B cell (primary cell): ENCODE data around the gene COBLL1. TPM values are rescaled to one million over a fixed set of nuclear protein-coding genes. Genes with fewer than 3 reads are reported as not detected.

ENCODE experiments used
- ATAC-seq: fragments of 200-7000 bp; cut with Tn5 transposase; one replicate; pipeline ENCODE4 v1.10.0; 2021; ENCODE audit warnings: low read depth, mild to moderate bottlenecking, moderate number of reproducible peaks, moderate library complexity
- CTCF ChIA-PET: fragments of 350-600 bp; sonication (Branson Sonifier 250); formaldehyde crosslinking; loops from one replicate; lab custom pipeline; 2021; ENCODE audit warnings: antibody characterized with exemption, inconsistent platforms; lab: Charles Lee
- POLR2A ChIA-PET: fragments of 350-600 bp; sonication (Branson Sonifier 250); formaldehyde crosslinking; loops from one replicate; lab custom pipeline; 2021; ENCODE audit warnings: antibody characterized with exemption; lab: Charles Lee
- DNase-seq: peaks from one replicate; pipeline ENCODE4 v3.0.0; 2013
- H2AFZ ChIP-seq: 2 replicates; pipeline ENCODE4 v1.6.1; 2012; ENCODE audit warnings: mild to moderate bottlenecking, low read depth, low read length; ENCODE audit not compliant: insufficient read depth, poor library complexity, severe bottlenecking
- H3K27ac ChIP-seq, 2 donors: 1 replicate in 1 of 2; 2 replicates in 1 of 2; pipeline ENCODE4 v1.5.1; 2012 to 2013; ENCODE audit warnings: low read length in 2 of 2, mild to moderate bottlenecking in 2 of 2, moderate library complexity in 1 of 2
- H3K27me3 ChIP-seq, 4 experiments: fragments of 200-600 bp in 1 of 4; sonication (generic) in 1 of 4; replicated peaks in 1 of 4; 1 replicate in 2 of 4; 2 replicates in 2 of 4; pipeline versions ENCODE4 v1.6.1 to v1.7.0; 2013 to 2016; ENCODE audit warnings: low read length in 3 of 4, mild to moderate bottlenecking in 2 of 4, mixed read lengths in 1 of 4, moderate library complexity in 1 of 4; ENCODE audit not compliant: insufficient read depth in 4 of 4, control insufficient read depth in 3 of 4; ENCODE audit errors: control extremely low read depth in 1 of 4
- H3K36me3 ChIP-seq, 2 experiments: replicated peaks in 1 of 2; 1 replicate in 1 of 2; 2 replicates in 1 of 2; pipeline versions ENCODE4 v1.6.1 to v1.7.1; 2013; ENCODE audit warnings: low read length in 1 of 2; ENCODE audit not compliant: insufficient read depth in 2 of 2, control insufficient read depth in 1 of 2; ENCODE audit errors: control extremely low read depth in 1 of 2, extremely low read depth in 1 of 2
- H3K4me1 ChIP-seq, 2 donors: fragments of 200-600 bp in 1 of 2; sonication (generic) in 1 of 2; 1 replicate in 1 of 2; 2 replicates in 1 of 2; pipeline versions ENCODE4 v1.5.1 to v1.6.1; 2013 to 2017; ENCODE audit warnings: low read length in 2 of 2; ENCODE audit not compliant: control insufficient read depth in 2 of 2, insufficient read depth in 2 of 2
- H3K4me2 ChIP-seq: replicated peaks from 2 replicates; pipeline ENCODE3; 2012; ENCODE audit warnings: mild to moderate bottlenecking, low read depth, low read length; ENCODE audit not compliant: poor library complexity, severe bottlenecking
- H3K4me3 ChIP-seq, 5 experiments: fragments of 200-600 bp in 1 of 5; sonication (generic) in 1 of 5; 1 replicate in 3 of 5; 2 replicates in 2 of 5; pipeline versions ENCODE4 v1.5.1 to v1.7.0; 2011 to 2016; ENCODE audit warnings: low read length in 4 of 5, mild to moderate bottlenecking in 4 of 5, low read depth in 2 of 5, control low read depth in 1 of 5, moderate library complexity in 1 of 5; ENCODE audit not compliant: insufficient read depth in 1 of 5; ENCODE audit errors: control extremely low read depth in 1 of 5, extremely low read depth in 1 of 5
- H3K79me2 ChIP-seq: fragments of 200-600 bp; sonication (generic); one replicate; pipeline ENCODE4 v1.6.0; 2016; ENCODE audit warnings: low read length; ENCODE audit not compliant: control insufficient read depth, insufficient read depth
- H3K9ac ChIP-seq: fragments of 200-600 bp; sonication (generic); 2 replicates; pipeline ENCODE4 v1.6.1; 2017; ENCODE audit warnings: mild to moderate bottlenecking, low read length, moderate library complexity
- H3K9me3 ChIP-seq, 3 donors: one replicate each; pipeline versions ENCODE4 v1.6.1 to v1.7.1; 2013; ENCODE audit warnings: low read length in 2 of 3; ENCODE audit not compliant: control insufficient read depth in 2 of 3, insufficient read depth in 1 of 3; ENCODE audit errors: control extremely low read depth in 1 of 3
- H4K20me1 ChIP-seq: 2 replicates; pipeline ENCODE4 v1.6.0; 2012; ENCODE audit warnings: mild to moderate bottlenecking, low read length; ENCODE audit not compliant: insufficient read depth, control insufficient read depth, poor library complexity, severe bottlenecking
- H3K27ac Mint-ChIP-seq: one replicate; pipeline ENCODE4 v1.8.0; 2021; ENCODE audit warnings: mixed read lengths
- H3K27me3 Mint-ChIP-seq: one replicate; pipeline ENCODE4 v1.8.0; 2021; ENCODE audit warnings: mixed read lengths
- H3K4me1 Mint-ChIP-seq: one replicate; pipeline ENCODE4 v1.8.0; 2021; ENCODE audit warnings: mixed read lengths
- H3K4me3 Mint-ChIP-seq: one replicate; pipeline ENCODE4 v1.8.0; 2021; ENCODE audit warnings: mixed read lengths
- H3K9me3 Mint-ChIP-seq: one replicate; pipeline ENCODE4 v1.8.0; 2022; ENCODE audit warnings: mixed read lengths; ENCODE audit not compliant: insufficient read depth
- EZH2 ChIP-seq: IDR thresholded peaks from 2 replicates; pipeline ENCODE4 v1.6.1; 2012; ENCODE audit warnings: borderline replicate concordance, low read depth, mild to moderate bottlenecking, moderate library complexity, low read length; ENCODE audit not compliant: insufficient read depth, poor library complexity, severe bottlenecking
- WGBS: methylation state at CpG from one replicate; pipeline ENCODE4 v1.1.5; 2013; ENCODE audit warnings: missing lambda C conversion rate; ENCODE audit not compliant: insufficient coverage; 5-methylcytosine and 5-hydroxymethylcytosine counted together
- intact Hi-C: fragments of 100-400 bp; cut with micrococcal nuclease; formaldehyde crosslinking; loops from one replicate; pipeline ENCODE4 v1.10.0; 2022
- polyA plus RNA-seq: library from polyadenylated mRNA; depleted of rRNA; stranded (reverse); fragments of >200 nt; gene quantifications from 2 replicates; pipeline ENCODE4 v1.2.3, GENCODE V29; 2012
- total RNA-seq, 2 donors: library from RNA; stranded (reverse); fragments of 120-200 nt in 1 of 2; gene quantifications; 1 replicate in 1 of 2; 2 replicates in 1 of 2; pipeline versions ENCODE4 v1.2.3 to v1.2.4, GENCODE V29; 2013 to 2022
- TF ChIP-seq, protein P1 (sequence below): fragments of 200-600 bp; IDR thresholded peaks from one replicate; pipeline ENCODE4 v1.8.0; 2022; ENCODE audit warnings: antibody characterized with exemption, mild to moderate bottlenecking

Gene COBLL1
- total and polyA plus RNA-seq, 2 donors (not counting 1 experiment from before 2014, with no cell fraction given) = 45.1 to 234 TPM

DNA sequence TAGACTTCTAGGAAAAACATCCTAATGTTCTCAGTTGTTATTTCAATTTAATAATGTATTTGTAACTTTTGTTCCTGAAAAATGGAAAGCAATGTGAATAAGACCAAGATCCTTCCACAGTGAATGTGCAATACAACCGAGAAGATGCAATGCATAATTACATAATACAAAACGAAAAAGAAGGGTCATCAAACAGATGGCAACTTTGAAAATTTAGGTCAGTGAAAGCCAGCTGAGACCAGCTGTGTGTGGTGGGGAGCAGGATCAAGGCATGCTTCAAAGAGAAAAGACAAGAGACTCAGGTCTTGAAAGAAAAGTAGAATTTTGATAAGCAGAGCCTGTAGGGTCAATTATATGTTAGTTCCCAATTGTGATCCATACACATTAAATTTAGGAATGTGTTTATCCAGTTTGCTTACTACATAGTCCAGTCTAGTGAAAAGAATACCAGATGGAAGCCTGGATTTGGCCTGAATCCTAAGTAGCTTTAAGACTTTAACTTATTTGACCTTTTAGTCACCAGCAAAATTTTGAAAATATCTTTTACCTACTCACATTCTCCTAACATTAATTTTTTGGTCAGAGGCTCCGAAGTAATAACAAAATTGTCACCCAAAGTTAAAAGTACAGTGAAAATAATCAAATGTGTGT, 93.7 kb downstream of the COBLL1 start:
- Histone ChIP-seq H3K9ac (no peak overlapping the region), H3K4me2 (no peak overlapping the region), H3K79me2 (peaks cover 81% of the 10 kb centered on the region), H3K4me1 (peaks cover 15 to 40% of the 10 kb centered on the region in 2 donors), H3K4me3 (no peak overlapping the region), H4K20me1 (peaks cover 7% of the 10 kb centered on the region), H3K36me3 (peaks cover 0 to 16% of the 10 kb centered on the region in 2 experiments), H3K9me3 (no peaks in the 10 kb centered on the region), H3K27me3 (no peaks in the 10 kb centered on the region), H2AFZ (no peak overlapping the region), H3K27ac (peak overlapping the region in 1 of 2 donors; percentile 25)
- DNase-seq = no peak
- no CpG with 5 or more reads among the region's 3 CpGs for WGBS
- no peak for ATAC-seq
- peaks cover 73% of the 10 kb centered on the region for H3K4me1 Mint-ChIP-seq
- H3K27me3 Mint-ChIP-seq = no peaks in the 10 kb centered on the region
- TF ChIP-seq, protein P1, sequence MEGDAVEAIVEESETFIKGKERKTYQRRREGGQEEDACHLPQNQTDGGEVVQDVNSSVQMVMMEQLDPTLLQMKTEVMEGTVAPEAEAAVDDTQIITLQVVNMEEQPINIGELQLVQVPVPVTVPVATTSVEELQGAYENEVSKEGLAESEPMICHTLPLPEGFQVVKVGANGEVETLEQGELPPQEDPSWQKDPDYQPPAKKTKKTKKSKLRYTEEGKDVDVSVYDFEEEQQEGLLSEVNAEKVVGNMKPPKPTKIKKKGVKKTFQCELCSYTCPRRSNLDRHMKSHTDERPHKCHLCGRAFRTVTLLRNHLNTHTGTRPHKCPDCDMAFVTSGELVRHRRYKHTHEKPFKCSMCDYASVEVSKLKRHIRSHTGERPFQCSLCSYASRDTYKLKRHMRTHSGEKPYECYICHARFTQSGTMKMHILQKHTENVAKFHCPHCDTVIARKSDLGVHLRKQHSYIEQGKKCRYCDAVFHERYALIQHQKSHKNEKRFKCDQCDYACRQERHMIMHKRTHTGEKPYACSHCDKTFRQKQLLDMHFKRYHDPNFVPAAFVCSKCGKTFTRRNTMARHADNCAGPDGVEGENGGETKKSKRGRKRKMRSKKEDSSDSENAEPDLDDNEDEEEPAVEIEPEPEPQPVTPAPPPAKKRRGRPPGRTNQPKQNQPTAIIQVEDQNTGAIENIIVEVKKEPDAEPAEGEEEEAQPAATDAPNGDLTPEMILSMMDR = no peak
- TF ChIP-seq EZH2 = no peak
- CTCF ChIA-PET = interaction anchor here (1.4 to 2.1 kb wide), 2 partner anchors 102 to 166 kb away, joined by 3 to 6 read pairs; no protein-coding TSS in a partner anchor
- intact Hi-C loops = no loop called here
- peak overlapping the region; percentile 3 for H3K4me3 Mint-ChIP-seq
- H3K9me3 Mint-ChIP-seq = no peaks in the 10 kb centered on the region
- H3K27ac Mint-ChIP-seq = no peak overlapping the region
- POLR2A ChIA-PET = no interaction called here

GRCh38 chr2:164747140-164747539, 94.5 kb downstream of the COBLL1 start:
- Mint-ChIP-seq H3K27me3 (no peaks in the 10 kb centered on the region), H3K9me3 (no peaks in the 10 kb centered on the region), H3K4me3 (no peak overlapping the region), H3K27ac (no peak overlapping the region), H3K4me1 (peaks cover 71% of the 10 kb centered on the region)
- DNase-seq = no peak
- Histone ChIP-seq H3K9me3 (no peaks in the 10 kb centered on the region), H3K4me3 (no peak overlapping the region), H4K20me1 (no peaks in the 10 kb centered on the region), H3K4me1 (peaks cover 11 to 40% of the 10 kb centered on the region in 2 donors), H3K27me3 (no peaks in the 10 kb centered on the region), H2AFZ (no peak overlapping the region), H3K27ac (peak overlapping the region in 1 of 2 donors; percentile 25), H3K79me2 (peaks cover 74% of the 10 kb centered on the region), H3K4me2 (peak overlapping the region; percentile 12), H3K36me3 (peaks cover 0 to 21% of the 10 kb centered on the region in 2 experiments), H3K9ac (no peak overlapping the region)
- ATAC-seq = no peak
- TF ChIP-seq, protein P1 = no peak
- no peak for TF ChIP-seq EZH2
- CTCF ChIA-PET = interaction anchor here (0.6 to 2.1 kb wide), 3 partner anchors 95 to 167 kb away, joined by 3 to 6 read pairs (median 4); partner anchors contain the start of gene COBLL1
- POLR2A ChIA-PET = no interaction called here
- WGBS = 100% methylated on average over 1 of the region's 1 CpG
- intact Hi-C loops = no loop called here
